ENCODE results near the gene PLAC8.
"Not testable (repeated sequence)": the region's sequence is repeated elsewhere in the genome, so short reads cannot be mapped to it uniquely, and the experiment has no call there.

The PLAC8 gene

GRCh38 chr4:83067058-83067639 lies 47.4 kb downstream of the PLAC8 start:
- no peak for DNase-seq (ENCODE audit: low read depth)

- DNase-seq (ENCODE audit: low read depth): no peak
These were observed 49.3 kb downstream of the PLAC8 start for GRCh38 chr4:83065266-83065665.

DNA sequence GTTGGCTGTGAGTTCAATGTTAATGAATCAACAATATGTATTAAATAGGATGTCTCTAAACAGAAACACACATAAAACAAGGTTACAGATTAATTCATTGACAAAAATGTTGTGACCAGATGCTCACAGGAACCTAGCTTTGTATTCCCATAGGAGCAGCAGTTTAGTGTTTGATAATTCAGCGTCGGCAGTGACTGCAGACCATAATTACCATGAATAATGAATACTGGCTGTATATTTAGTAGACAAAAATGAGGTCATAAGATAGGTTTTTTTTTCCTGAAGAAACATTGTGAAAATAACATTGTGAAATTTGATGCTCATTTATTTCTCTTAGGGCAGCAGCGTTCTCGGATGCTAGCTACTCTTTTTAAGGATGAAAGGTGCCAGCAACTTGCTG lies 51.8 kb downstream of the PLAC8 start:
- DNase-seq (ENCODE audit: low read depth): no peak

GRCh38 chr4:83054928-83055327 lies 59.6 kb downstream of the PLAC8 start:
- DNase-seq (ENCODE audit: low read depth): no peak

GRCh38 chr4:83048781-83049180 lies 65.7 kb downstream of the PLAC8 start:
- DNase-seq (ENCODE audit: low read depth): not testable (repeated sequence)

GRCh38 chr4:83046693-83047473 lies 67.6 kb downstream of the PLAC8 start:
- no peak for DNase-seq (ENCODE audit: low read depth)

- DNase-seq (ENCODE audit: low read depth): no peak
These were observed 70.6 kb downstream of the PLAC8 start for GRCh38 chr4:83043801-83044407.

GRCh38 chr4:83043157-83043556 lies 71.4 kb downstream of the PLAC8 start:
- not testable (repeated sequence) for DNase-seq (ENCODE audit: low read depth)

GRCh38 chr4:83040269-83040668 lies 74.3 kb downstream of the PLAC8 start:
- no peak for DNase-seq (ENCODE audit: low read depth)
